DMS 273 (cell line): ENCODE measurements around the gene BEST4.
"Not testable (repeated sequence)": the region's sequence is repeated elsewhere in the genome, so short reads cannot be mapped to it uniquely, and the experiment has no call there.

Experiments
- DNase-seq: peaks from one replicate; lab custom pipeline; 2025; ENCODE audit not compliant: unreplicated experiment; lab: John Stamatoyannopoulos, UW

Gene BEST4

DNA sequence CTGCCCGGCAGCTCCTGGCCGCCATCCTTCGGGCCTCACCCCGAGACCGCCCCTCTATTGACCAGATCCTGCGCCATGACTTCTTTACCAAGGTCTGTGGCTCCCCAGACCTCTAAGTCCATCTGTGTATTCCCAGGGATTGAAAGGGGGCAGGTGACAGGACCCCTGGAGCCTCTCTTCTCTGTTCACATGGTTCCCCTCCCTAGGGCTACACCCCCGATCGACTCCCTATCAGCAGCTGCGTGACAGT, 15.0 kb upstream of the BEST4 start:
- DNase-seq = no peak

DNA sequence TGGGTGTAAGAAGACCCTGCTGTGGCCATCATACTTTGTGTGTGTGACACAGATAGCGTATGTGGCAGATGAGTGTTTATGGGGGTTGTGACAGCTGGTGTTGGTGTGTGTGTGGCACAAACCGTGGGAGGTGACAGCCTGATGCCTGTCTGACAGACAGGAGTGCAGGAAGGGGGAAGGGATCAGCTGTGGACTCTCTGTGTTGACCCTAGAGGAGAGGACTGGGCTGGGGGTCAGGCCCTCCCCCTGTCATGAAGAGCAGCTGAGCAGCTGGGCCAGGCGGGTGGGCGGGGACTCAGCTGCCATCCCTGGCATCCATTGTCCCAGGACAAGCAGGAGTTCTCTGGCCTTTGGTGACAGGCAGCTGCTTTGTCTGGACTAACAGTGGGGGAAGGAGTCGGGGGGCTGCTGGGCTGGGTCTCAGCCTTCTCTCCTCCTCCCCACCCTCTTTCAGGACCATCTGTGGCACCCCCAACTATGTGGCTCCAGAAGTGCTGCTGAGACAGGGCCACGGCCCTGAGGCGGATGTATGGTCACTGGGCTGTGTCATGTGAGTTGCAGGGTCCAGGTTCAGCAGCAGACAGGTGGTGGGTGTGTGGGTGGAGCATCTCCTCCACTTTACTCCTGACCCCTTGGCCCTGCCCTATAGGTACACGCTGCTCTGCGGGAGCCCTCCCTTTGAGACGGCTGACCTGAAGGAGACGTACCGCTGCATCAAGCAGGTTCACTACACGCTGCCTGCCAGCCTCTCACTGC, 14.5 kb upstream of the BEST4 start:
- no peak for DNase-seq

DNA sequence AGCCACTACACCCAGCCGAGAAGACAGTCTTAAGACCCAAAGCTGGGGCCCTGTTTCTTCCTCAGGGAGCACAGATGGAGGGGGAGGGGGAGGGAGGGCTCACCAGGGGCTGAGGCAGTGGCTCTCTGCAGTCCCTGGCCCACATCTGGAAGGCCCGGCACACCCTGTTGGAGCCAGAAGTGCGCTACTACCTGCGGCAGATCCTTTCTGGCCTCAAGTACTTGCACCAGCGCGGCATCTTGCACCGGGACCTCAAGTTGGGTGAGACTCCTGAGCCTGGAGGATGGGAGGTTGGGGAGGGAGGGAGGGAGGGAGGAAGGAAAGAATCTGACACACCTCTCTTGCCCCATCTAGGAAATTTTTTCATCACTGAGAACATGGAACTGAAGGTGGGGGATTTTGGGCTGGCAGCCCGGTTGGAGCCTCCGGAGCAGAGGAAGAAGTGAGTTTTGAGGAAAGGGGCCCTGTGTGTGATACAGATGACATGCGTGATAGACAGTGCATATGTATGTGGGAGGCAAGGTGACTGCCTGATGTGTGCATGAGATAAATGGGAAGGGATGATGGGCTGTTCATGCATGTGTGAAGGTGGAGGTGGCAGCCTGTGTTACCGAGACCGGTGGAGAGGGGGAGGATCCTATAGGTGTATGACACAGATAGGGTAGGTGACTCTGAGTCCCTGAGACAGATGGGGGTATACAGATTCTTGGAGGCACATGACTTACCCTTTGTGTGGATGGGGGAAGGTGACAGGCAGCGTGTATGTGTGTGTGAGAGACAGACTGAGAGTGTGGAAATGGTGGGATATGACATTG, 13.7 kb upstream of the BEST4 start:
- peak; percentile 47 for DNase-seq

DNA sequence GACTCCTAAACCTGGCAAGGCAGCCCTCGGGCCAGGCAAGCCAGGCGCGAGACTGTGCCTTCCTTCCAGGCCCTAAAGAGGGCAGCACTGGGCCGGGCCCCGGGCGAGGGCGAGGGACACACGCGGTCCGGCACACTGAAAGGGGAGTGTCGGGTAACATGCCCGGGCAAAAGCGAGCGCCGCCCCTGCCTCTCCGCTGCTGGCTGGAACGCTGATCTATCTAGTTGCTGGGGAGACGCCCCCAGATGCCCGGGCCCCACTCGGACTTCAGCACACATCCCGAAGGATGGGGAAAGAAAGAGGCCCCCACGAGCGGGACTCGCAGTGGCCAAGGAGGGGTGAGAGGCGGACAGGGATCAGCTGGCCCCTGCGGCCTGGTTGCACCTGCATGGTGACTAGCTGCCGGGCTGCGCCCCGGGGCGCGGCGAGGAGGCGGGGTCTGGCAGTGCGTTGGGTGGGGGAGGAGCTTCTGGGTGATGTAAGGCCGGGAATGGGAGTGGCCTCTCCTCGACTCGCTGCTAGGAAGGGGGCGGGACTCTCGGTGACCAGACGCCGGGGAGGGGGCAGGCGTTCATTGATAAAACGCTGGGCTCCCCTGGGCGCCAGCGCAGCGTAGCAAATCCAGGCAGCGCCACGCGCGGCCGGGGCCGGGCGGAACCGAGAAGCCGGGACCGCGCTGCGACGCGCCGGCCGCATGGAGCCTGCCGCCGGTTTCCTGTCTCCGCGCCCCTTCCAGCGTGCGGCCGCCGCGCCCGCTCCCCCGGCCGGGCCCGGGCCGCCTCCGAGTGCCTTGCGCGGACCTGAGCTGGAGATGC, 12.0 kb upstream of the BEST4 start, which contains the start of gene PLK3:
Gene PLK3, plus strand, starts transcription at position 608 of the 815 bp plus-strand sequence. Its CDS starts 87 bp downstream, at position 695.
- peak; percentile 98 for DNase-seq

DNA sequence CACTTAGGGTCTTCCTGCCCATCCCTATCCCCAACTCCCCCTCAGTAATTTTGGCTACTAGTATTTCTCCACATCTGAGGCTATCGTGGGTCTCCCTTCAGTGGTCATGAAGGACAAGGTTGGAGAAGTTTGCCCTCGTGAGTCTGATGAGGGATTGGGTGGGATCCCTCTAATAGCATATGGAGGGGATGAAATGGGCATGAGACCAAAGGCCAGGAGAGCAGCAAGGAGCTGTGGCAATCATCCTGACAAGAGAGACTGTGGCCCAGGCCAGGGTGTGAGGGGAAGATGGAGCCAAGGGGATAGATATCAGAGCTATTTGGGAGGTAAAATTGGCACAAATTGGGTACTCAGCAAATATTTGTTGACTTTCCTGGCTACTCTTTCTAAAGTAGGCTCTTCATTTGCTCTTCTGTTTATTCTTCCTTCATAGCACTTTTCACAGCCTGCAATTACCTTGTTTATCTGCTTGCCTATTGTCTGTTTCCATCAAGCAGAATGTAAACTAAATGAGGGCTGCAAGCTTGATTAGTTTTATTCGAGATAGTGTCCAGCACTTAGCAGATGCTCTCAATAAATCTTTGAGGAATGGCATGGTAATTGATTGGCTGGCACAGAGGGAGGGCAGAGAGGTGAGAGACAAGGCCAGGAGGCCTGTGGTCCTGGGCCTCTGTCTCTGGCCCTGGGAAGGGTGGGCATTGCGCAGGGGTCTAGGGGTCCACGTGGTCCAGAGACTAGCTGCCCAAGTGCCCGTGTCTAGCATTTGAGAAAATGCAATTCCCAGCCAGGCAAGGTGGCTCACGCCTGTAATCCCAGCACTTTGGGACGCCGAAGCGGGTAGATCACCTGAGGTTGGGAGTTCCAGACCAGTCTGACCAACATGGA, 10.8 kb upstream of the BEST4 start:
- no peak for DNase-seq

DNA sequence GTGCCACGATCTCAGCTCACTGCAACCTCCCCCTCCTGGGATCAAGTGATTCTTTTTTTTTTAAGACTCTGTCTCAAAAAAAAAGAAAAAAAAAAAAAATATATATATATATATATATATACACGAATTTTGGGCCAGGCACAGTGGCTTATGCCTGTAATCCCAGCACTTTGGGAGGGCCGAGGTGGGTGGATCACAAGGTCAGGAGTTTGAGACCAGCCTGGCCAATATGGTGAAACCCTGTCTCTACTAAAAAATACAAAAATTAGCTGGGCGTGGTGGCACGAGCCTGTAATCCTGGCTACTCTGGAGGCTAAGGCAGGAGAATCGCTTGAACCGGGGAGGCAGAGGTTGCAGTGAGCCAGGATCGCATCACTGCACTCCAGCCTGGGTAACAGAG, 9.9 kb upstream of the BEST4 start:
- DNase-seq = not testable (repeated sequence)

DNA sequence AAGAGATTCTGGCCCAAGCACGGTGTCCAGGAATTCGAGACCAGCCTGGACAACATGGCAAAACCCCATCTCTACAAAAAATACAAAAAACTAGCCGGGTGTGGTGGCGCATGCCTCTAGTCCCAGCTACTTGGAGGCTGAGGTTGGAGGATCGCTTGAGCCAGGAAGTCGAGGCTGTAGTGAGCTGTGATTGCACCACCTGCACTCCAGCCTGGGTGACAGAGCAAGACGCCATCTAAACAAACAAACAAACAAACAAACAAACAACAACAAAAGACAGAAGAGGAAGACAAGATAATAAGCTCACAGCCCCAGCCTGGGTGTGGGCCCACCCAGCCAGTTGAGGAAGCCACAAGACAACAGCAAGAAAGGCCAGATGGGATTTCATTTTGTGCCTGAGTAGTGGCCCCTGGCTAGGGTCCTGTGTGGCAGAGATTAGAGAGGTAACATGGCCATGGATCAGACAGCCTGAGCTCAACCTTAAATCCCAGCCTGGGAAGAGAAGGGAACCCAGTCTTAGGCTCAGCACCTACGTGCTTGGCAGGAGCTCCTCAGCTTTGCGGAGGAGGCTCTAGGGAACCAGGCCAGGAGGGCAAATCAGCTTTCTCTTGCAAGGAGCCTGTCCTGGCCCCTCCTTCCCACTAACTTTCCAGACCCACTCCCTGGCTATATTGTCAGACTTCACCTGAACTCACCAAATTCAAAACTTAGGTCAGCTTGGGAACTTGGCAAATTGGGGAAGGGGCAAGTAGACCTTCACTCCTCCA, 4.9 kb upstream of the BEST4 start:
- DNase-seq = no peak

DNA sequence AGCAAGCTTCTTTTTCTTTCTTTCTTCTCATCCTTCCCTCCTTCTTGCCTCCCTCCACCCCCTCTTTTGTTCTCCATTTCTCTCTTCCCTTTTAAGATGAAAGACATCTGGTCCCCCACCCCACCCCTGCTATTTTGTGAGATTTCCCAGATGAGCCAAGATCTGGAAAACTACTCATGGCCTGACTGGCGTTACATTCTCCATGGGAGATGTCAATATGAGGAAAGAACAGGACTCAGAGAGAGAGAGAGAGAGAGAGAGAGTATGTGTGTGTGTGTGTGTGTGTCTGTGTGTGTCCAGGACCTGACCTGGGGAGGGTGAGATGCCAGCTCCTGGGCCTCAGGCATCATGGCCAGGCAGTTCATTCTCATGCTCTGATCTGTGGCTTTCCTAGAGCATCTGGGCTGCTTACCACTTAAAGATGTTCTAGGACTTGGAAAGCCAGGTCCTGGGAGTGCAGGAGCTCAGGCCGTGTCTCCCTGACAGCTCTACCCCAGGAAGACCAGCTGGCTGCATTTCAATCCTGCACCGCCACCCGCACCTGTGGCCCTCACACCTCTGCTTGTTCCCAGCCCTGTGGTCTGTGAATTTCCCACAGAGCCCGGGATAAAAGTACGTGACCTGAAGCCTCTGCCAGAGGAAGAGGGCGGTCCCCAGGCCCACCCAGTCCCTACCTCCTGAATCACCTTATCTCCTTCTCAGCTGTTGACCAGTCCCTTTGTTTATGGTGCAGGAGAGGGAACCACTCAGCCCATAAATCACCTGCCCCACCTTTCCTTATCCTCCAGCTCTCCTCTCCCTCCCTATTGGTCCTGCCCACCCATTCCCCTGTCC, 3.2 kb upstream of the BEST4 start:
- DNase-seq = no peak

DNA sequence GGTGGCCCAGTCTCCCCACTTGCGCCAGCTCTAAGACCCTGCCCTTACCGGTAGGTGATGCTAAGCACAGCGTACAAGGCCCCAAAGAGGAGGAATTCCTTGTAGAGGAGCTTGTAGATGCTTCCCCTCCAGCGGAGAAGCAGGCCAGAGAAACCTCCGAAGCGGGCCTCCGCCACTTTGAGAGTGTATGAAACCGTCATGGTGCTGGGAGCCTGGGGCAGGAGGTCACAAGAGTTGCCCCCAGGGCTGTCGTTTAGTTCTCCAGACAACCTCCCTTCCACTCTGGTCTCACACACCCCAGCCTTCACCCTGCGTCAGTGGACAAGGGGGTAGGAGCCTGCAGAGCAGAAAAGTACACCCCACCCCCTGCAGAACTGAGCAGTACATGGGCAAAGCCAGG, 464 bp downstream of the BEST4 start:
- DNase-seq = no peak

DNA sequence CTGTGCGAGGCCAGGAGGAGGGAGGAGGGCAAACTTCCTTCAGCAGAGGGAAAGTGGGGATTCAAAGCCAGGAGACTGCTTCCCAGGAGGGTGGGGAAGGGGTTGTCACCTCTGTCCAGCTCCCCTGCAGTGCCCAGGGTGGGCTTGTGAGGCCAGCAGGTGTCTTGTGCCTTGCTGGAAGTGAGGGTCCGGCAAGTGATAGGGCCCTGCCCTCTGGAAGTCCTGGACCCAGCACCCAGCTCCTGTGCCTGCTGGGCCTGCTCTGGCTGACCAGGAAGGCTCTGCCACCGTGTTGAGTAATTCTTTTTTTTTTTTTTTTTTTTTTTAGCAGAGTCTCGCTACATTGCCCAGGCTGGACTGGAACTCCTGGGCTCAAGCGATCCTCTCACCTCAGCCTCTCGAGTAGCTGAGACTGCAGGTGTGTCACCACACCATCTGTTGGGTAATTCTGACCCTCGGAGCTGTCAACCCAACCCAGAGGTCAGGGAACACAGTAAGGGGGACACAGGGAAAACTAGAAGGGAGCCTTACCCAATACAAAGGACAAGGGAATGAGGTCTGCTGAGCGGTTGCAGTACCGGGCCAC, 1.0 kb downstream of the BEST4 start:
- DNase-seq = no peak

DNA sequence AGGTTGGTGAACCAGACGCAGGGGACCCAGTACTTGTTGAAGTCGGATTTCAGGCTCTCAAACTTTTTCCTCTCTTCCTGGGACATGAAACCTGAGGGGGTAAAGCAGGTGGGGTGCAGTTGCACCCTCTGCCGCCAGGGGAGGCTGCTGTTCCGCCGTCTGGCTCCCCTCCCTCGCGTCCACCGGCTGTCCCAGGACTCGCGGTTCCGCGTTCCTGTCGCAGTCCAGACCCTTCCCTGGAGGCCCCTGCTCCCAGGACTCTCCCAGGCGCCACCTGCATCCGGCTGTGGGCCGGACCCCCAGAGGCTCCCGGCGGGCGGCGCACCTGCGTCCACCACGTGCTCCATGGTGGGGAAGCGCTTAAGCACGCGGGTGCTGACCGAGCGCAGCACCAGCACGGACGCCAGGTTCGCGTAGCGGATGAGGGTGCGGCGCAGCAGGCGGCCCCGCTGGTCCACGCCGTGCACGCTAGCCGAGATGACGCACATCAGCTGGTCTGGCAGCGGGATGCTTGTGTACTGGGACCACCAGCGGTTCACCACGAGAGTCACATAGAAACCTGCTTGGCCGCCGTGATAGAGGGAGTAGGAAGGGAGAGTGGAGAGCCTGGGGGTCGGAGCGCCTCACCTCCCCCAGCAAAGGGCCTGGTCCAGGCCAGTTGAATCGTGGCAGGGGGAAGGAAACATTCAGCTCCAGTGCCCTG, 1.7 kb downstream of the BEST4 start:
- peak; percentile 81 for DNase-seq

DNA sequence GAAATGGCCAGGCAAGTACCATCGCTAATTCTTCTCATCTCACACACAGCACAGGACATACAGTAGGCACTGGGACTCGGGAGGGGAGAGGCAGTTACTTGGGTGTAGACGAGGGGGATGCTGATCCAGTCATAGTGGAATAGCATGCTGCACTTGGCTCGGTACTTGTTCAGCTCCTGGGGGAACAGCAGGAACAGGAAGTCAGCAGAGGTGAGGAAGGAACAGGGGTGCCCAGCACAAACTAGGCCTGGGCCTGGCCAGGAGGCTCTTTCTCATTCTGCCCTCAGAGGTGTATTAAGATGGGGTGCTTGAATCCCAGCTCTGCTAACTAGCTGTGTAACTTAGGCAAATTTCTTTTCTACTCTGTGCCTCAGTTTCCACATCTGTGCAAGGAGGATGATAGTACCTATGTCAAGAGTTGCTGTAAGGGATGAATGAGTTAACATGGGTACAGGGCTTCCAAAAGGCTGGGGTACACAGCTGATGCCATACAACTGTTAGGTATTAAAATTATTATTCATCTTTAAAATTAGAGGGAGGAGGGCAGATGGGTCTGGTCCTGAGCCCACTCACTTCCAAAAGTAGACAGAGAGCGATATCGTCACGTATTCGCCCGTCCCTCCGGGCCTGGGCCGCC, 2.4 kb downstream of the BEST4 start:
- DNase-seq = no peak

DNA sequence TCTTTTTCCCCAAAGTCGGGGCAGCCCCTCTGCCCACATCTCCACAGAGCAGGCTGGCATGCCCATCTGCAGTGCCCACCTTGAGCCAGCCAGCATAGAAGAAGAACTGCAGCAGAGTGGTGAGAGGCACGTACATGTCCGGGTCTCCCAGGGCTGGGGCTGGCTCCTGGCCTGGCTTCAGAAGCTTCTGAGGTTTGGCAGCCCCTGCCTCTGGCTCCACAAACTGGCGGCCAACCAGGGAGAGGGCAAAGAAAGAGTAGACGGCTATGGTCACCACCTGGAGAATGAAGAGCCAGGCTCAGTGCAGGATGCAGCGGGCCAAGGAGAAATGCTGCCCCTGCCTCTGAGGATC, 3.0 kb downstream of the BEST4 start:
- DNase-seq = no peak

DNA sequence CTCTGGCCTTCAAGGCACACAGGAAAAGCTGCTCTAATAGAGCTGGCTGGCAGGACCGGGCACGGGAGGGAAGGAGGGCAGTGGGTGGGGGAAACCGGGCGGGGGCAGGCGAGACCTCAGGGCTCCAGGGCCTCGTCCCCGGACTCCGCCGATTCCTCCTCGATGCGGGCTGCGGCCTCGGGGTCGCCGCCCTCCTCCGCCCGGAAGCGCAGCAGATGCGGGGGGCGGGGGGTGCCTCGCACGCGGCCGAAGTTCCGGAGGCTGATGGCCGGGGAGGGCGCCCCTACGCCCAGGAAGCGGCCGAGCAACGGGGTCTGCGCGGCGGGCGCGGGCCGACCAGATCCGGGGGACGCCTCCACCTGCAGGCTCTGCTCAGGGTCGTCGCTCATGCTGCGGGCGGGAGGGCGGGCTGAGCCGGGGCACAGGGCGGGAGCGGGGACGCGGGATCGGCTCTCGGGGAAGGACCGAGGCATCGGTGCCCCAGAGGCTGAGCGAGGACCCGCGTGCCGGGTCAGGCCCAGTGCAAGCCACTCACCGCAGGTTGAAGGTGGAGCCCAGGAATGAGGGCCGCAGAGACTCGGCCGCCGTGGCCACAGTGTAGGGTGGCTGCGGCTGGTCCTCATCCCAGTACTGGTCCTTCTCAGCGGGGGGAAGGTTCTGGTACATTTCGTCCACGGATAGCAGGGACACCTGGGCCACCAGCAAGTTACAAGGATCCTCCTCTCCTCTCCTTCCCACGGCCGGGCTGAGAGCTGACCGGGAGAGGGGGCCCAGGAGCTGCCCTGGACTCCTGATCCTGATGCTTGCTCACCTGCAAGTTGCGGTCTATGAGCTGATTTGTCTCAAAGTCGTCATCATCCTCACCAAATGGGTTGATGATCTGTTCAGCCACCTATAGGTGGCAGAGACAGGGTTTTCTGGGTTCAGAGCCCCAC, 3.6 kb downstream of the BEST4 start:
- DNase-seq = no peak

DNA sequence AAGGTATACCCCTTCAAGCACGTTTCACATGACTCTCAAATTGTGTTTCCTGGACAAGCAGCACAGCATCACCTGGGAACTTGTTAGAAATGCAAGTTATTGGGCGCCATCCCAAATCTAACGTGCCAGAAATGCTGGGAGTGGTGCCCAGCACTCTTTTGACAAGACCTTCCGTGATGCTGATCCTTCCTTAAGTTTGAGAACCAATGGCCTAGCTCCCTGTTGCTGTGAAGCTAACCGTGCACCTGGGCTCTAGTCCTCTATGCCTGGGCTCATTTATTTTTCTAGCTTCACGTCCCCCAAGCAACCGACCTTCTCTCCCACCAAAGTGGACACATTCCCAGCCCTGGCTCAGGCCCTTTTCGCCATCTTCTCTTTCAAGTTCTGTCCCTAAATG, 4.3 kb downstream of the BEST4 start:
- peak; percentile 44 for DNase-seq

DNA sequence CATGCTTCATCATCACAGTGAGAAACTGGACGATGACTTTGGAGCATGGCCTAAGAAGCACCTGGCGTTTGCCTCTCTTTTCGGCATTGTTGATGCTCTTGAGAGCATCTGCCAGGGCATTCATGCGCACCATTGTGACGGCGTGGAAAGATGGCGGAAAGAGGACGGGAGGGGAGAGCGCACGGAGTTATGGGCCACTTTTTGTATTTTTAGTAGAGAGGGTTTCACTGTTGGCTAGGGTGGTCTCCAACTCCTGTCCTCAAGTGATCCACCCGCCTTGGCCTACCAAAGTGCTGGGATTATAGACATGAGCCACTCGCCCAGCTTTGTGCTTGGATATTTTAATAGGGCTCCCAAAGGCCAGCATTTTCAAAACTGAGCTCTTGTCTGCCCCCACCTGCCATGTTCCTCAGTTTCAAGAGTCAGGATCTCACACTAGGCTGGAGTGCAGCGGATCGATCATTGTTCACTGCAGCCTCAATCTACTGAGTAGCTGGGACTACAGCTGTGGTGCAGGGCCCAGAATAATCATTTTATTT, 7.3 kb downstream of the BEST4 start:
- peak; percentile 64 for DNase-seq
